Astrocyte (in vitro differentiated cells and primary cell): ENCODE data around the gene DNAJC5.

Experiments used
- CTCF ChIP-seq: IDR thresholded peaks from 2 replicates; pipeline ENCODE4 v1.5.1; 2011; ENCODE audit warnings: low read depth, mild to moderate bottlenecking, inconsistent platforms, low read length, moderate library complexity; ENCODE audit not compliant: insufficient read depth
- EZH2 ChIP-seq: IDR thresholded peaks from 2 replicates; pipeline ENCODE4 v1.6.1; 2012; ENCODE audit warnings: mild to moderate bottlenecking, low read length, inconsistent platforms; ENCODE audit not compliant: insufficient read depth

DNA sequence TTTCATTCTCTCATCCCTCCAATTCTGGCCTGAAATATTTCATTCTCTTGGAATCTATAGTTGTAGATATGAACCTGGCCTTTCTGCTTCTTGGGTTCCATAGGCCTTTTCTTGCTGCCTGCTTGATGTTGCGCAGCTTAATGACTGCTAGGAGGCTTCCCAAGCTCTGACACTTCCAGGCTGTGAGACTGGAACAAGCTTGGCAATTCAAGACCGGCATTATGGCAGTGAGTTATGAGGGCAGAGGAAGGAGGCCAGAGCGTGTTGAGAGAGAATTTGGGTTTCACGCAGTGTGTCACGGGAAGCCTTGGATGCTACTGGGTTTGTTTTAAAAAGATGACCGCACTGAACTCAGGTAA lies 948 bp upstream of the DNAJC5 start:
- no peak for TF ChIP-seq CTCF
- TF ChIP-seq EZH2: no peak
